NCI-H1417 treated with DMSO at 0.1 percent for 48 hours (cell line): ENCODE data around the gene PRR7.

Experiments used
- DNase-seq: peaks from one replicate; lab custom pipeline; 2025; lab: John Stamatoyannopoulos, UW

The PRR7 gene

DNA sequence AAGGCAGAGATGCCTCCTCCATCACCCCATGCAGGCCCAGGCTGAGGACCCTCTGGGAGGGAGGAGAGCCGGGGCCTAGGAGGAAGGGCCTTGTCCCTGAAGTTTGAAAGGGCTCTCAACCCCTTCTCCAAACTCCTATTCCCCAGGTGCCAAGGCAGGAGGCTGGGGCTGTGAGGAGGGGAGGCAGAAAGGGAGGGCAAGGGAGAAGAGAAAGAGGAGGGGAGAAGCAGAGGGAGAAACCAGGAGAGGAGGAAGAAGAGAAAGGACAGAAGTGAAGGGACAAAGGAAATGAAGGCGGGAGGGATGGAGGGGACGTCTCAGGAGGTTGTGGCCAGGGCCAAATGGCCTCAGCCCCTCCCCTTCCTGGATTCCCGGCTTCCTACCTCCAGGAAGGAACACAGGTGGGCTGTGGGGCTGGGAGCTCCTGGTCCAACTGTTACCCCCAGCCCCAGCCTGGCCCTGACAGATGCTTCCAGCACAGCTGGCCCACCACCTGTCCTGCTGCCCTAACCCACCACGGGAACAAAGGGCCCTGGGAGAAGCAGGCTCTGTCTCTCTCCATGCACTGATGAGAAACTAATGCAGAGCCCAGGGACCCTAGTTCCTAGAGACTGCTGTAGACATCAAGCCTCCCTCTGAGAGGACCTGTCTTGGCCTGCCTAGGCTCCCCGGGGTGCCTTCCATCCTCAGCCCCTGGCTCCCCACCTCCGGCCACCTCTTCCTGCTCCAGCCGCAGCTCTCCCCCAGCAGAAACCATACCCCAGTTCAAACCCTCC lies 23.3 kb downstream of the PRR7 start:
- no peak for DNase-seq

GRCh38 chr5:177470759-177471536 lies 24.3 kb downstream of the PRR7 start:
- no peak for DNase-seq

DNA sequence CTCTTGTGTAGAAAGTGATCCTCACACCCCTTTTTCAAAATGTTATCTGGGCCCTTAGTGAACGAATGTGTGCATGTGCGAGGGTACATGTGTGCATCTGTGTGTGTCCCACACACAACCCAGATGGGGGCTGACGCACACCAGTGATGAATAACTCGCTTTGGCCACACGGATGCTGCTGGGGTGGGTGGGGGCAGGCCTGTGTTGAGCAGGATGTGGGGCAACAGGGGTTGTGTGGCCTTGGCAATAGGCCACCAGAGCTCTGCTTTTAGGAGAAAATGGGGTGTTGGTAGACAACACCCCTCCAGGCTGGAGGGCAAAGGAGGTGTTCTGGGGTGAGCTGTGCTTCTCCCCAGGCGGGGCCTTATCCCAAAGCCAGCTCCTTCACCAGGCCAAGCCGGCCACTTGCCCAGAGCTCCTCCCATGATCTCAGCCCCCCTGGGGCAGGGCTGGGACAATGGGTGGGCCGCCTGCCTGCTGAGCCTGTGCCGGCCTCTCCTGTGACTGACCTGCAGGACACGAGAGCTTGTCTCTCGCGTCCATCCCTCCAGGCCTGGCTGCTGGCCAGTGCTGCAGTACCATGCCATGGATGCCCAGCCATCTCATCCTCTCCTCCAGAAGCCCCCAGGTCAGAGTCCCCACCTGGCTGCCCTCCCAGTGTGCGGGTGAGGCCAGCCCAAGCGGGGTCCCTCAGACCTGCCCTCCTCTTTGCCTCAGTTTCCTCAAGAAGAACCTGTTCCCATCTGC lies 25.2 kb downstream of the PRR7 start:
- DNase-seq, result no peak

- no peak for DNase-seq
These were observed 26.1 kb downstream of the PRR7 start for GRCh38 chr5:177472460-177473442.

GRCh38 chr5:177473443-177474001 lies 26.9 kb downstream of the PRR7 start, which contains the start of gene DBN1:
DBN1 (minus strand) TSS chr5:177473634; CDS start chr5:177473521, 113 bp downstream.
- DNase-seq, result no peak

DNA sequence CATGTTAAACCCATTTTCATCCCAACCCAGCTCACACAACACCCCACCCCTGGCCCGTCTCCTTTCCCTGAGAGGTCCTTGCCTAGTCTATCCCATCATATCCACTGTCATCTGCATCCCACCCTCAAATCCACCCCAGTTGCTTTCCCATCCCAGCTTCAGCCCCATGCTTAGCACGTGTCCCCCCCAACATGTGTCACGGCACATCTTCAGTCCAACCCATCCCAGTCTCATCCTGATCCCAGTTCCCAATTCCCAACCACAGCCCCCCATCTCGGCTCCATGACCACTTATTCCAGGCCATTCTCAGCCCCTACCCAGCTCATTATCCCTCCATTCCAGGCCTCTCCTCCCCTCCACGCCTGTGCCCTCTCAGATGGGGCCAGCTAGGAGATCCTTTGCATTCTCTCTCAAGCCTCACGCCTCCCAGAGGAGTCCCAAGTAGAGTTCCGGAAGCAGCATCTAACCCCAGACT lies 27.4 kb downstream of the PRR7 start:
- no peak for DNase-seq

DNA sequence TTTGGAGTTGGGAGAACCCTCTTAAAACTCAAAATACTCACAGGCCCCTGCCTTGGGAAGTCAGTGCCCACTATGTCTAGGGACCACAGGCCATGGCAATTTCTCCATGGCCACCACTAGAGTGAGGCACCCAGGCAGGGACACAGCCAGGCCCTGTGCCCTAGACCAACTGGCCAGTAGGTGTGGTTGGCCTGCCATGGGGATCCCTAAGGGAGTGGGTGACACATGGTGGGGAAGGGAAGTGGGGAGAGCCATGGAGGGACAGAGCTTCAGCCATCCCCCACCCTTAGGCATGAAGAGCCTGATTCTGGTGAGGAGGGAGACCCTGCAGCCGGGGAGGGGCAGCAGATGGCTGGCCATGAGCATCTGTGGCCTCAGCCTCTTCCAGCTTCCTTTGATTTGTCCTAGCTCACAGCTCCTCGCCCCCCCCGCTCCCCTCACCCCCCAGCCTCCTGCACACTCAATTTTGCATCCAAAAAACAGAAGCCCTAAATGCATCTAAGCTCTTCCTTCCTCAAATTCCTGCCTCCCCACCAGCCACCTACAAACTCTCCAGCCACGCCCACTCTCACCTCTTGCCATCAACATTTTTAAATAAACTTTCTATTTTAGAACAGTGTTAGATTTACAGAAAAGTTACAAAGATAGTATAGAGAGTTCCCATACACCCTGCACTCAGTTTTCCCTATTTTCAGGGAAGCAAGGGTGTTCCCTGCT lies 28.4 kb downstream of the PRR7 start:
- DNase-seq, result no peak

GRCh38 chr5:177475563-177476427 lies 29.2 kb downstream of the PRR7 start:
- DNase-seq, result no peak

DNA sequence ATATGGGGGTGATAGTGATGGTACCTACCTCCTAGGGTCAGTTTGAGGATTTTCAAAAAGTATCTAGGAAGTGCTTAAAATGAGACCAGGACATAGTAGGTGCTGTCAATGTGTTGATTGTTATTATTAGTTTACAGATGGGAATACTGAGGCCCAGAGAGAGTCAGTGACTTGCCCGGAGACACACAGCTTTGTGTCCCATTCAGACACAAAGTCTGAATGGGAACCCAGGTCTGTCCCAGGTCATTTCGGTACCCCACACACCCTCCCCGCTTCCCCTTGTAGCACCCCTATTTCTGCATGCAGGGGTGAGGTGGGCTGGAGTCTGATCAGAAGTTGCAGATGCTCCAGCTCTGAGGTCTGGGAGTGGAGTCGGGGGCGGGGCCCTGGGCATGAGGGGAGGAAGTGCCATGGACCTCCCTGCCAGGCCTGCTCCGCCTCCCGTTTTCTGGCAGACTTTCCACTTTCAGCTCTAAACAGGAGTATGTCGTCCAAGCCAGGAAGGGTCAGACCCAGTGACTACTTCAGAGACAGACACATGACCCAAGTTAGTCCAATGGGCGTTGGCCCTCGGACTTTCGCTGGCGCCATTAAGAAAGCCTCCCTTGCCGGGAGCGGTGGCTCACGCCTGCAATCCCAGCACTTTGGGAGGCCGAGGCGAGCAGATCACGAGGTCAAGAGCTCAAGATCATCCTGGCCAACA lies 30.1 kb downstream of the PRR7 start:
- no peak for DNase-seq

DNA sequence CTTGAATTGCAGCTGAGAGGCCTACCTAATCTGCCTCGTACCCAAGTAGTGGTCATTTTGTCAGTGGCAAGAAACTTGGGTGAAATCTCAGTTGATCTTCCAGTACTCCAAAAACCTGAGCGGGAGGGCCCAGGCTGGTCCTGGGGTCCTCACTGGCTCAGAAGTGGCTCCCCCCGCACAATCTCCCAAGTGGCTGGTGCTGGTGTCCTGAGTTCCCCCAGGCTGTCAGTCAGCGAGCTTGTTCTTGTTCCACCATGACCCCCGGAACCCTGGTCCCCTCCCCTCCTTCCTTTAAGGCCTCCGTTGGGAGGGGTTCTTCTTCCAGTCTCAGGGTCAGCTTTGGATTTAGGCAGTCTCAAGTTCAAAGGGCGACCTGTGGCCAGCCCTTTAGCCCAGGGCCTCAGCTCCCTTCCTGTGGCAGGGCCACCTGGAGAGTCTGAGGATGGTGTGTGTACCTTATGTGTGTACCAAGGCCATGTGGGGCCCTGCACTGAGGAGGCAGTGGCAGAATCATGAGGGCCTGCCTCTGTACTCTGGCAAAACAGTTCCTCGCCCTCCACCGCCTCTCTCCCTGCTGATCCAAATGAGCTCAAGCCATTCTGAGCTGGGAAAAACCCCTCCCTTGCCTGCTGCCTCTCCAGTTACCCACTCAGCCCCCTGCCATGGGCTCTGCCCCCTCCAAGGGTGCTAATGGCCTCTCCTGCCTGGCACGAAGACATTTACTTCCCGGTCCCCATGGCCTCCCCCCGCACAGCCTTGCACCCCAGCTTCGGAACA lies 31.3 kb downstream of the PRR7 start:
- DNase-seq, result no peak

- no peak for DNase-seq
These were observed 32.4 kb downstream of the PRR7 start for GRCh38 chr5:177478711-177479646.

DNA sequence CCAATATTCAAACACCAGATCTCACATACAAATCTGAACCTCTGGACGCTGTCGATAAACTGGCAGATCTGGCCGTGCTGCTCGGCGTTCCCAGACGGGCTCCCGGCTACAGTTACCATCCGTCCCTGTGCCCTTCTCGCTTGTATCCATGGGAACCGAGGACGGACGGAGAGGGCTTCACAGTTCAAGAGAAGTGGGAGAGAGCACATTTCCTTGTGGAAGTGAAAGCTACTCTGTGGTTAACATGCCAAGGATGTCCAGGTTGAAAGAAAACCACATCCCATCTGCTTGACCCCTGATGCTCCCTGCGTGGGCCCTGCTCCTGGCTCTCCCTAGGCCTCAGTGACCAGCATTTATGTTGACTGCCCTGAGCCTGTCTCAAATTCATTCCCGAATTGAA lies 33.2 kb downstream of the PRR7 start:
- DNase-seq, result no peak

DNA sequence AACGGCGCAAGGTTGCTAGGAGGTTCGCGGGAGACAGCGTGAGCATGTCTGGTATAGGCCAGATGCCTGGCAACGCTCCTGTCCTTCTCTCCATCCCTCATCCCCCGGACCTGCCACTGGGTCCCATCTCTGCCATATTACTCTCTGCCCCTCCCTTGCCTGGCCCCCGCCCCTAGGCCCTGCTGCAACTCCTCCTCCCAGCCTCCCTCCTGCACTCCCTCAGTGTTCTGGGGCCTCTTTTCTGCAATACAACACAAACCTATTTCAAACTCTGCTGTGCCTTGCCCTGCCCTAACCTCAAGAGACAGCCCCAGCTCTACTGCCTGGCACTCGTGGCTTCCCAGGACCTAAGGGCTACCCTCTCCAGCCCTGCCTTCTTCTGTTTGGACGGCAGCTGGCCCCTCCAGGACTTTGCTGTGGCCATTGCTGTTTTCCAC lies 35.8 kb downstream of the PRR7 start:
- no peak for DNase-seq

GRCh38 chr5:177483042-177483441 lies 36.4 kb downstream of the PRR7 start:
- DNase-seq, result no peak

DNA sequence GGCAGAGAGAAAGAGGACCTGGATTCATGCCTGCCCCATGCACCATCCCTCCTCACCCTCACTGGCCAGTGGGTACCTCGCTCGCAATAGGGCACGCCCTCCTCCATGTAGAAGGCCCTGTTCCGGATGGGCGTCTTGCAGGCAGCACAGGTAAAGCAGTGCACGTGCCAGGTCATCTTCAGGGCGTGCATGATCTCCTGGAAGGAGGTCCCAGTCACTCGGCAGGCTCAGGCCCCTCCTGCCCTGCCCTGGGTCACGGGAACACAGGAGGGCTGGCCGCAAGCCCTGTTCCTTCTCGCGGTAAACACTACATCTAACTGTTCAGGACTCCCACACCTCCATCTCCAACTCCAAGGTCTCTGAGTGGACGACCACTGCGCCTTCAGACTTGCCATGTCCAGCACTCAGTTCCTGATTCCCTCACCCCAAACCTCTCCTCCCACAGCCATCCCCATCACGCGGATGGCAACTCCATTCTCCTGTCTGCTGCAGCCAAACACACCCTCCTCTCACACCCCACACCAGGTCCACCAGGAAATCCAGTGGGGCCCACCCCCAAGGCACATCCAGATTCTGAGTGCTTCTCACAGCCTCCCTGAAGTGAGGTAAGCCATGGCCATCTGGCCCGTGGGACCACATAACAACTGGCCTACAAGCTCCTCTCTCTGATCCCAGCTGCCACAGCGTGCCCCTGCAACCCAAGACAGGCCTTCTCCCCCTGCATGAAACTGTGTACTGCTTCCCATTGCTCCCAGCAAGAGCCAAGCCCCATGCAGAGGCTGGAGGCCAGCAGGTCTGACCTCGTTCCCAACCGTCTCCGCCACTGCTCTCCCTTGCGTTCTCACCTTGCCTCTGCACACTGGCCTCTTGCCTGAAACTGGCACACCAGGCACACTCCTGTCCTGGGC lies 37.6 kb downstream of the PRR7 start:
- DNase-seq, result no peak
